Esophagus (tissue), 2 donors: ENCODE measurements around the gene RBM45. TPM values are rescaled to one million over a fixed set of nuclear protein-coding genes. Genes with fewer than 3 reads are reported as not detected.

ENCODE experiments used
- H3K27ac ChIP-seq, 2 donors: one replicate each; pipeline ENCODE4 v1.5.1; 2013; ENCODE audit warnings: low read depth in 2 of 2, mild to moderate bottlenecking in 2 of 2, inconsistent platforms in 1 of 2, low read length in 1 of 2, moderate library complexity in 1 of 2
- H3K27me3 ChIP-seq, 2 donors: one replicate each; pipeline ENCODE4 v1.6.1; 2013; ENCODE audit warnings: low read length in 2 of 2, control low read depth in 1 of 2, mild to moderate bottlenecking in 1 of 2; ENCODE audit not compliant: insufficient read depth in 2 of 2, control insufficient read depth in 1 of 2
- H3K36me3 ChIP-seq, 2 donors: one replicate each; pipeline ENCODE4 v1.6.1; 2013; ENCODE audit warnings: low read length in 1 of 2; ENCODE audit not compliant: control insufficient read depth in 2 of 2, insufficient read depth in 2 of 2
- H3K4me1 ChIP-seq, 2 donors: one replicate each; pipeline ENCODE4 v1.6.1; 2013; ENCODE audit warnings: low read length in 1 of 2; ENCODE audit not compliant: control insufficient read depth in 2 of 2, insufficient read depth in 2 of 2
- H3K4me3 ChIP-seq, 2 donors: one replicate each; pipeline ENCODE4 v1.5.1; 2013; ENCODE audit warnings: low read length in 2 of 2, mild to moderate bottlenecking in 2 of 2, low read depth in 1 of 2, moderate library complexity in 1 of 2
- H3K9me3 ChIP-seq, 2 donors: one replicate each; pipeline ENCODE4 v1.6.1; 2013; ENCODE audit warnings: mild to moderate bottlenecking in 2 of 2, low read depth in 1 of 2, low read length in 1 of 2, moderate library complexity in 1 of 2; ENCODE audit not compliant: control insufficient read depth in 2 of 2, insufficient read depth in 1 of 2
- WGBS, 2 donors: extraction: QIAGEN DNeasy Blood & Tissue Kit; methylation state at CpG; one replicate each; pipeline ENCODE4 v1.1.7; 2013; 5-methylcytosine and 5-hydroxymethylcytosine counted together
- polyA plus RNA-seq, 2 donors: library from polyadenylated mRNA; stranded (reverse); fragments of 200-250 nt; gene quantifications; one replicate each; pipeline ENCODE4 v1.2.3, GENCODE V29; 2013
- donor health status: healthy with polysubstance abuse.
- donor health status: Bipolar disorder and iron deficiency.

Gene RBM45
- polyA plus RNA-seq, 2 donors: 6.8 to 8.3 TPM

DNA sequence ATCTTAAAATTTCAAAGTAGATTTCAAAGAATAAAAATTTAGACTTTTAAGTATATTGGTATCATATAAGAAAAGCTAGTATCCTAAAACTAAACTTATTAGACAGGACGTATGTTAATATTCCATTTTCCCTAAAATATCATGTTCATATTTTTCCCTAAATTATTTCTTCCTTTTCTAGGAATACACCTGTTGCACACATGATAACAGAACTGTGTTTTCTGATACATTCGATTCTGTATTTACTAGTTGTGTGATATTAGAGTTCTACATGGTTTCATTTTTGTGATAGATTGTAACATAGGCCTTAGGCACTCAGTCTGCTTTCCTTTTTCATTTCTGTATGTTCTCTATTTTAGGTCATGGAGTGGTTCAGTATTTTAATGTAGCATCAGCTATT is 10.9 kb downstream of the RBM45 start:
- peaks cover 3 to 6% of the 10 kb centered on the region in 2 donors for H3K36me3 ChIP-seq
- WGBS, 2 donors: 94 to 97% methylated on average over 2 of the region's 2 CpGs
- H3K27me3 ChIP-seq: no peaks in the 10 kb centered on the region
- no peak overlapping the region for H3K27ac ChIP-seq
- H3K4me3 ChIP-seq: no peak overlapping the region
- no peaks in the 10 kb centered on the region for H3K9me3 ChIP-seq
- no peaks in the 10 kb centered on the region for H3K4me1 ChIP-seq

DNA sequence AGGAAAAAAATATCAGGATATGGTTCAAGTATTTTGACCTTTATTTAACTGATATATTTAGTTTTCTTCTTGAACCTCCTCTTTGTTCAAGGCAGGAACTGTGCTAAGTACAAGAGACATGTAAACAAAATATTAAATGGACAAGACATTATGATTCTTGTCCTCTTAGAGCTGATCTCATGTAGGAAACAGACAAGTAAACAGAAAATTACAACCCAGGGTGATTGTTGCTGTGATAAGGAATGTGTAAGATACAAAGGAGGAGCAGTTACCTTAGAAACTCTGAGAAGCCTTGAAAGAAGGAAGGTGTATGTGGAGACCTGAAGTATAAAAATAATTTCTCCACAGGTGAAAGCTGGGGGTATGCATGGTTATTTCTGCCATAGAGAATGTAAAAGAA is 12.9 kb downstream of the RBM45 start:
- peaks cover 3 to 4% of the 10 kb centered on the region in 2 donors for H3K36me3 ChIP-seq
- no peaks in the 10 kb centered on the region for H3K9me3 ChIP-seq
- H3K27ac ChIP-seq: no peak overlapping the region
- H3K4me1 ChIP-seq: no peaks in the 10 kb centered on the region
- no peak overlapping the region for H3K4me3 ChIP-seq
- H3K27me3 ChIP-seq: no peaks in the 10 kb centered on the region

DNA sequence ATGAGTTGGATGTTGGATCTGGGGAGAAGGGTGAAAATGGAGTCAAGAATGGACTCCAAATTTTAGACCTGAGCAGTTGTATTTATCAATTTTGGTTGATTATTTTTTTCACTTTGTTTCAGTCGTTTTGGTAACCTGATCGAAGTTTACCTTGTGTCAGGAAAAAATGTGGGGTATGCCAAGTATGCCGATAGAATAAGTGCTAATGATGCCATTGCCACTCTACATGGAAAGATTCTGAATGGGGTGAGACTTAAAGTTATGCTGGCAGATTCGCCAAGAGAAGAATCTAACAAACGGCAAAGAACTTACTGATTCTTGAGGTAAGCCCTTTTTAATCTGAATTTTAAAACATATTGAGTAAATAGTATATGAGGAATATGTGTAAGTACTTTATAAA is 13.6 kb downstream of the RBM45 start:
- peaks cover 3 to 6% of the 10 kb centered on the region in 2 donors for H3K36me3 ChIP-seq
- H3K4me1 ChIP-seq: no peaks in the 10 kb centered on the region
- no peak overlapping the region for H3K4me3 ChIP-seq
- H3K27ac ChIP-seq: no peak overlapping the region
- H3K9me3 ChIP-seq: no peaks in the 10 kb centered on the region
- no peaks in the 10 kb centered on the region for H3K27me3 ChIP-seq
- WGBS, 2 donors: 65 to 68% methylated on average over 5 of the region's 5 CpGs

DNA sequence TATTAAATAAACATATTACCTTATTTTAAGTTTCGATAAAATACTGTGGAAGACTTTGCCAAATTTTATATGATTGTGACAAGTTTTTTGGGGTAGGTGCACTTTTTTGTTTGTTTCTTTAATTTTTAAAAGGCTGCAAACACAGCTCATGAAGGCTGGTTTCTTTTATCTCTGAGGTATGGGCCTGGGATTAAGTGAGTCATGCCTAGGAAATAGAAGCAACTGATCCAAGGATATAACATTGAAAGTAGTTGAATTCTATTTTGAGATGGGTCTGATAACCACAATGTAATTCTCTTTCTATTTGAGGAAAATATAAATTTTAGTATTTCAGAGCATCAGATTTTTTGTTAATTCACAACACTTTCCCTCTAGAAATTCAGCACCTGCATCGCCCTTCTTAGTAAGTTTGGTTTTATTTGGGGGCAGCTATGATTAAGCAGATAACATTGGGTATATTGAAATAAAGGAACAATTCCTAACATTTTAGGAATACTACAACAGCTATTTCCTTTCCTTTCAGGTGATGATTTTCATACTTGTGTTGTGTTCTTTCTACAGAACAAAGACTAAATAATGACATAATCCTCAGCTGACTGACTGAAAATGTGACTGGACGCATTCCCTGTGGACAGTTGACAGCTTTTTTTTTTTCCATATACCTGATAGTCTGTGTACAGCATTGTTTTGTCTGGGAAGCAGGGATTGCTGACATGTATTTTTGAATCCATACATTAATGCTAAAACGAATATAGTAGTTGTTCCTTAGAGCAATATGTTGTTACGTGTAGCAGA is 16.8 kb downstream of the RBM45 start:
- no peaks in the 10 kb centered on the region for H3K9me3 ChIP-seq
- 91 to 95% methylated on average over 5 of the region's 5 CpGs for WGBS, 2 donors
- H3K27ac ChIP-seq: no peak overlapping the region
- H3K4me1 ChIP-seq: no peaks in the 10 kb centered on the region
- no peak overlapping the region for H3K4me3 ChIP-seq
- peaks cover 0 to 6% of the 10 kb centered on the region in 2 donors for H3K36me3 ChIP-seq
- no peaks in the 10 kb centered on the region for H3K27me3 ChIP-seq

DNA sequence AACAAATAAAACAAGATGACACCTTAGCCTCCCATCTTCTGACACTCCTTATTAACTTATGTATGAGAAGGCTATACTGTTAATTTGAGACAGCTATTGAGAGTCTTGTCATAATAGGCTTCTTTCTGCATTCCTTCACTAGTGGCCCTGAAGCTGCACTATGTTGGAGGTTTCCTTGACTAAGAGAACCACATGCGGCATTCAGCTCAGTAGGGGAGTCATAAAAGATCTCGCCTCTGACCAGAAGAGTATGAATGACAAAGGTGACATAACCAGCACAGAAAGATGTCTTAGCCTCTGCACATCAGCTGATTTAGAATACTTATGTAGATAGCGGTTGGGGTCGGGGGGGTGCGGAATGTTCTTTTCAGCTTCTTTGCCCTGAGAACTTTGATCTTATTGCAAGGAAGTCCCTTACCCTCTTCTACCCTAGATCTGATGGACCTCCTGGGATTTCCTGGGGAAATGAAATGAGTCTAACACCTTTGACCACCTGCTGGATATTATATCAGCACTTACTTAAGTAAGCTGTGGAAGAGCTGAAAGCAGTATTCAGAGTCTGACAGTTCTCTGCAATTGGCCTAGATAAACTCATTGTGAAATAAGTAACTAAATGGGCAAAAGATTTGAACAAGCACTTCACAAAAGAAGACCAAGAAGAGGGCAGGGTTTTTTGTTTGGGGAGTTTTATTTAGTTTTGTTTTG is 24.2 kb downstream of the RBM45 start:
- WGBS, 2 donors: 91 to 98% methylated on average over 5 of the region's 5 CpGs
- no peak overlapping the region for H3K4me3 ChIP-seq
- no peak overlapping the region for H3K27ac ChIP-seq
- H3K27me3 ChIP-seq: no peaks in the 10 kb centered on the region
- no peaks in the 10 kb centered on the region for H3K9me3 ChIP-seq
- no peaks in the 10 kb centered on the region for H3K4me1 ChIP-seq
- H3K36me3 ChIP-seq: peaks cover 0 to 4% of the 10 kb centered on the region in 2 donors

DNA sequence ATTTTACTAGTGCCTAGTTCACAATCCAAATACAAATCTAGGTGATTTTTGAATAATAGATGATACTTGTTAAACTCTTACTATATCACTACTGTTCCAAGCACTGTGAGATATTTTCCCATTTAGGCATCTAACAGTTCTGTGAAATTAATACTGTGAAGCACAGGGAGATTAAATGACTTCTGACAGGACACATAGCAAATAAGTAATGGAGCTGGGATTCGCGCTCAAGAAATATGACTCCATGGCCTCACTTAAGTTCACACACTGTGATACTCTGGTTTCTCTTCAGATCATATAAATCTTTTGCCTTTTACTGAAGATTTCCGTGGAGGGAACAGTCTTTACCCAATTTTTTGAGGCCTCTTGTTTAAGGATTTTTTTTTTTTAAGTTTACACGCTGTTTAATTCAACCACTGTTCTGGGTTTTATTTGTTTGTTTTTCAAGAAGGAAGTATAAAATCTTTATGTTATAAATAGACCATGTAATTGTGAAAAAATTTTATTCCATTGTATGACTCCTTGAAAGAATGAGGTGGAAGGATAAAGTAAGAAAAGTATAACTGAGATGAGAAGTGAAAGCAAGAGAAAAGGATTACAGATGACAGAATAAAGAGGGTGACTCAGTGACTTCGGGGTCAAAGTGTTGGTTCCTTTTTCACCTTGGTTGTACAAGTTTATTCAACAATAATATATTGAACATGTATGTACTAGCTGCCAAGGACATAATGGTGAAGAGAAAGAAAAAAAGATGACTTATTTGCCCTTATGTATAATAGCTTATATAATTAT is 30.2 kb downstream of the RBM45 start:
- Histone ChIP-seq H3K36me3 (no peaks in the 10 kb centered on the region), H3K27ac (no peak overlapping the region), H3K4me1 (no peaks in the 10 kb centered on the region), H3K27me3 (no peaks in the 10 kb centered on the region), H3K4me3 (no peak overlapping the region), H3K9me3 (no peaks in the 10 kb centered on the region)
- WGBS, 2 donors: 55 to 58% methylated on average over 5 of the region's 5 CpGs

DNA sequence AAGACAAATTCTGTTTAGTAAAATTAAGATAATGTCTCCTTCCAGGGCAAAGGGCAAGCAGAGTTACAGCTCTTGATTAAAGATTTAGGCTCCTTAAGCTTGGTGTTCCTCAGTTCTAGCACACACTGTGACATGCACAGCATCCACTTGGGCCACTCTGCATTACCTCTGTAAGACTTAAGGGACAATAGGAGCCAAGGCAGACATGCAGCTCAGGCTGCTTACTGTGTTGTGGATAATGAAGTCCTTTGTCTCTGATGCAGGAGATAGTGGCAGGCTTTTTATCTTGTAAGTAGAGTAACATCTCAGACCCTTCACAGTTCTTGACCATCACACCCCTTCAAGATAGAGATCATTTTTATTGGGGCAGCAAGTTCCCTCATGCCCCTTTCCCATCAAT is 31.2 kb downstream of the RBM45 start:
- Histone ChIP-seq H3K36me3 (no peaks in the 10 kb centered on the region), H3K9me3 (no peaks in the 10 kb centered on the region), H3K27me3 (no peaks in the 10 kb centered on the region), H3K27ac (no peak overlapping the region), H3K4me1 (no peaks in the 10 kb centered on the region), H3K4me3 (no peak overlapping the region)

DNA sequence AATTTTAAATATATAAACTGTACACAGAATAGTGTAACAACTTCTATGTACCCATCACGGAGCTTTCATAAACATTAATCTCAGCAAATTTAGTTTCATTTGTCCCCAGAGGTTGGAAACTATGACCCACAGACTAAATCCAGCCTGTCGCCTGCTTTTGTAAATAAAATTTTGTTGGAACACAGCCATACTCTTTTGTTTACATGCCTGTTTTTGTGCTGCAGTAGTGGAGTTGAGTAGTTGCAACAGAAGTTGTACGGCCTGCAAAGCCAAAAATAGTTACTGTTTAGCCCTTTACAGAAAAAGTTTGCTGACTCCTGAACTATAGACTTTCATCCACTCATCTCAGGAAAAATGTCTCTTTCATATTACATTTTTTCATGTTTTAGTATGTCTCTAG is 39.8 kb downstream of the RBM45 start:
- Histone ChIP-seq H3K4me3 (no peak overlapping the region), H3K27ac (no peak overlapping the region), H3K36me3 (no peaks in the 10 kb centered on the region), H3K4me1 (no peaks in the 10 kb centered on the region), H3K9me3 (peaks cover 3% of the 10 kb centered on the region in 2 donors), H3K27me3 (no peaks in the 10 kb centered on the region)
- 21 to 32% methylated on average over 3 of the region's 3 CpGs for WGBS, 2 donors

DNA sequence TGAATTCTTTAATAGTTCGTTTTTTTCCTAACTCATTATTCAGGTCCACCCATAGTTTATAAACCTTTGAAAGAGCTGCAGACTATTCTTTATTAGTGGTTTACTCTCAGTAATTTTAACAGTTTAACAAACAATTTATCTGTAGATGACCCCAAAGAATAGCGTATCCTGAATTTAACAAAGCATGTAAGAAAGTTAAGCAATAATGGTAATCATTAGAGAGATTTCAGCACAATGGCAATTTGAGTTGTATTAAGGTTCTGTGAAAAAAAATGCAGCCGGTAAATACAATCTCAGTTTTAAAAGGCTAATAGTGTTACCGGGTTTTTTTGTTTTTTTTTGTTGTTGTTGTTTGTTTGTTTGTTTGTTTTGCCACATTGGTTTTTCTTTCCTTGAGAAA is 40.3 kb downstream of the RBM45 start:
- Histone ChIP-seq H3K36me3 (no peaks in the 10 kb centered on the region), H3K27me3 (no peaks in the 10 kb centered on the region), H3K27ac (no peak overlapping the region), H3K9me3 (peaks cover 3% of the 10 kb centered on the region in 2 donors), H3K4me3 (no peak overlapping the region), H3K4me1 (no peaks in the 10 kb centered on the region)
- 73 to 87% methylated on average over 4 of the region's 4 CpGs for WGBS, 2 donors
